H9 (cell line): Measurements from ENCODE around the gene SMC4. TPM values are rescaled to one million over a fixed set of nuclear protein-coding genes. Genes with fewer than 3 reads are reported as not detected.

Source experiments
- DNase-seq: peaks from one replicate; pipeline ENCODE4 v3.0.0-alpha.2; 2017
- H2AFZ ChIP-seq: one replicate; pipeline ENCODE4 v1.6.1; 2013; ENCODE audit warnings: mild to moderate bottlenecking, low read length, control low read depth, moderate library complexity
- H2AK5ac ChIP-seq: 2 replicates; pipeline ENCODE4 v1.6.1; 2013; ENCODE audit warnings: low read length, control low read depth, mixed read lengths; ENCODE audit not compliant: insufficient read length
- H2BK120ac ChIP-seq: one replicate; pipeline ENCODE4 v1.6.1; 2013; ENCODE audit warnings: low read depth, mild to moderate bottlenecking, low read length, control low read depth, inconsistent platforms; ENCODE audit not compliant: poor library complexity, severe bottlenecking
- H2BK12ac ChIP-seq: 2 replicates; pipeline ENCODE4 v1.6.1; 2013; ENCODE audit warnings: low read length, control low read depth, mixed read lengths, low read depth; ENCODE audit not compliant: insufficient read length
- H2BK15ac ChIP-seq: 2 replicates; pipeline ENCODE4 v1.6.1; 2013; ENCODE audit warnings: low read depth, low read length, control low read depth
- H2BK20ac ChIP-seq: one replicate; pipeline ENCODE4 v1.6.1; 2013; ENCODE audit warnings: low read depth, mild to moderate bottlenecking, low read length, control low read depth, inconsistent platforms; ENCODE audit not compliant: poor library complexity, severe bottlenecking
- H2BK5ac ChIP-seq: 2 replicates; pipeline ENCODE4 v1.6.1; 2013; ENCODE audit warnings: low read length, control low read depth, mixed read lengths; ENCODE audit not compliant: insufficient read length
- H3K14ac ChIP-seq: 2 replicates; pipeline ENCODE4 v1.6.1; 2013; ENCODE audit warnings: low read length, control low read depth; ENCODE audit not compliant: insufficient read depth
- H3K18ac ChIP-seq: 2 replicates; pipeline ENCODE4 v1.6.1; 2013; ENCODE audit warnings: low read depth, mild to moderate bottlenecking, mixed read lengths, low read length, control low read depth; ENCODE audit not compliant: insufficient read length
- H3K23ac ChIP-seq: 2 replicates; pipeline ENCODE4 v1.6.1; 2013; ENCODE audit warnings: low read length, control low read depth, mixed read lengths, low read depth; ENCODE audit not compliant: insufficient read length
- H3K23me2 ChIP-seq: 2 replicates; pipeline ENCODE4 v1.6.1; 2013; ENCODE audit warnings: low read depth, mild to moderate bottlenecking, mixed read lengths, low read length, control low read depth; ENCODE audit not compliant: insufficient read length, poor library complexity, severe bottlenecking
- H3K27ac ChIP-seq: 2 replicates; pipeline ENCODE4 v1.5.1; 2013; ENCODE audit warnings: low read length, control low read depth, mixed read lengths, low read depth; ENCODE audit not compliant: insufficient read length
- H3K27me3 ChIP-seq: 2 replicates; pipeline ENCODE4 v1.6.1; 2013; ENCODE audit warnings: low read length, control low read depth, inconsistent platforms; ENCODE audit not compliant: insufficient read depth
- H3K4ac ChIP-seq: 2 replicates; pipeline ENCODE4 v1.6.1; 2013; ENCODE audit warnings: low read depth, mild to moderate bottlenecking, control low read depth, inconsistent platforms, low read length, moderate library complexity
- H3K4me1 ChIP-seq: 2 replicates; pipeline ENCODE4 v1.6.1; 2013; ENCODE audit warnings: low read length, control low read depth, inconsistent platforms; ENCODE audit not compliant: insufficient read depth
- H3K4me2 ChIP-seq: 2 replicates; pipeline ENCODE4 v1.6.1; 2013; ENCODE audit warnings: low read length, control low read depth, mixed read lengths; ENCODE audit not compliant: insufficient read length, insufficient read depth
- H3K56ac ChIP-seq: 2 replicates; pipeline ENCODE4 v1.6.1; 2013; ENCODE audit warnings: low read depth, mild to moderate bottlenecking, mixed read lengths, low read length, control low read depth; ENCODE audit not compliant: insufficient read length
- H3K79me1 ChIP-seq: 2 replicates; pipeline ENCODE4 v1.6.1; 2013; ENCODE audit warnings: low read depth, mild to moderate bottlenecking, moderate library complexity, low read length, control low read depth, inconsistent platforms; ENCODE audit not compliant: insufficient read depth, poor library complexity, severe bottlenecking
- H3K79me2 ChIP-seq: 2 replicates; pipeline ENCODE4 v1.6.1; 2013; ENCODE audit warnings: low read length, control low read depth, inconsistent platforms; ENCODE audit not compliant: insufficient read depth
- H3K9ac ChIP-seq: 2 replicates; pipeline ENCODE4 v1.6.1; 2013; ENCODE audit warnings: low read length, control low read depth, mixed read lengths; ENCODE audit not compliant: insufficient read length; ENCODE audit errors: extremely low read depth
- H3K9me3 ChIP-seq: one replicate; pipeline ENCODE4 v1.6.1; 2013; ENCODE audit warnings: low read depth, low read length, inconsistent platforms; ENCODE audit not compliant: control insufficient read depth
- H3T11ph ChIP-seq: one replicate; pipeline ENCODE4 v1.6.1; 2013; ENCODE audit warnings: mild to moderate bottlenecking, low read length, control low read depth, inconsistent platforms
- H4K20me1 ChIP-seq: one replicate; pipeline ENCODE4 v1.6.1; 2013; ENCODE audit not compliant: control insufficient read depth, insufficient read length, insufficient read depth
- H4K5ac ChIP-seq: 2 replicates; pipeline ENCODE4 v1.6.1; 2013; ENCODE audit warnings: low read depth, mild to moderate bottlenecking, mixed read lengths, low read length, control low read depth; ENCODE audit not compliant: insufficient read length
- H4K8ac ChIP-seq: replicated peaks from 2 replicates; pipeline ENCODE4 v1.6.1; 2013; ENCODE audit warnings: low read length, control low read depth, mixed read lengths, low read depth; ENCODE audit not compliant: insufficient read length
- H4K91ac ChIP-seq: 2 replicates; pipeline ENCODE4 v1.6.1; 2013; ENCODE audit warnings: low read depth, mild to moderate bottlenecking, moderate library complexity, mixed read lengths, low read length, control low read depth; ENCODE audit not compliant: insufficient read length
- H3K27ac Mint-ChIP-seq, 3 experiments: 2 replicates in 2 of 3; 3 replicates in 1 of 3; pipeline ENCODE4 v1.8.0; 2020 to 2021; ENCODE audit warnings: mixed read lengths in 3 of 3, mild to moderate bottlenecking in 1 of 3, moderate library complexity in 1 of 3
- H3K27me3 Mint-ChIP-seq: 2 replicates; pipeline ENCODE4 v1.8.0; 2021; ENCODE audit warnings: low read depth, mild to moderate bottlenecking, moderate library complexity, mixed read lengths
- H3K36me3 Mint-ChIP-seq, 3 experiments: 2 replicates in 2 of 3; 3 replicates in 1 of 3; pipeline ENCODE4 v1.8.0; 2020 to 2021; ENCODE audit warnings: low read depth in 3 of 3, mixed read lengths in 3 of 3; ENCODE audit not compliant: insufficient read depth in 1 of 3
- H3K4me1 Mint-ChIP-seq, 2 experiments: 2 replicates each; pipeline ENCODE4 v1.8.0; 2020; ENCODE audit warnings: mixed read lengths in 2 of 2
- H3K4me3 Mint-ChIP-seq, 2 experiments: 2 replicates in 1 of 2; 3 replicates in 1 of 2; pipeline ENCODE4 v1.8.0; 2020 to 2021; ENCODE audit warnings: mild to moderate bottlenecking in 2 of 2, mixed read lengths in 2 of 2, moderate library complexity in 1 of 2
- H3K9me3 Mint-ChIP-seq, 2 experiments: 2 replicates in 1 of 2; 3 replicates in 1 of 2; pipeline ENCODE4 v1.8.0; 2020; ENCODE audit warnings: mild to moderate bottlenecking in 2 of 2, mixed read lengths in 2 of 2, moderate library complexity in 1 of 2
- CTCF ChIP-seq: fragments of 200-600 bp; sonication (generic); conservative IDR thresholded peaks from 3 replicates; pipeline ENCODE4 v1.8.0; 2021; ENCODE audit warnings: antibody characterized with exemption, mild to moderate bottlenecking
- WGBS: extraction: QIAGEN DNeasy Blood & Tissue Kit; methylation state at CpG from one replicate; pipeline ENCODE4 v1.1.7; 2013; ENCODE audit warnings: missing lambda C conversion rate, low lambda C conversion rate, mixed read lengths; ENCODE audit not compliant: insufficient read length; ENCODE audit errors: extremely low coverage; 5-methylcytosine and 5-hydroxymethylcytosine counted together
- total RNA-seq: library from RNA; stranded (reverse); gene quantifications from 2 replicates; pipeline ENCODE4 v1.2.1, GENCODE V29; 2021

The SMC4 gene
- total RNA-seq, 1 experiment from 2014 or later = 130 TPM

GRCh38 chr3:160458151-160458550, 58.7 kb downstream of the SMC4 start:
- H3K9me3 ChIP-seq = no peaks in the 10 kb centered on the region
- Mint-ChIP-seq H3K27ac (no peak overlapping the region), H3K9me3 (peaks cover 0 to 8% of the 10 kb centered on the region in 2 experiments; a peak in 2 of 5 replicates), H3K36me3 (no peaks in the 10 kb centered on the region; a peak in 1 of 7 replicates), H3K4me1 (peaks cover 0 to under 1% of the 10 kb centered on the region in 2 experiments; a peak in 1 of 4 replicates), H3K27me3 (peaks cover 31% of the 10 kb centered on the region), H3K4me3 (no peak overlapping the region)
- no peak overlapping the region for H2BK120ac ChIP-seq
- no peak overlapping the region for H2BK5ac ChIP-seq
- H3K27me3 ChIP-seq = no peaks in the 10 kb centered on the region
- no peak overlapping the region for H3K4me2 ChIP-seq
- H3K14ac ChIP-seq = no peak overlapping the region
- no CpG with 5 or more reads among the region's 4 CpGs for WGBS
- no peak overlapping the region for H2BK20ac ChIP-seq
- H4K91ac ChIP-seq = no peak overlapping the region
- H4K20me1 ChIP-seq = no peaks in the 10 kb centered on the region
- no peaks in the 10 kb centered on the region for H3K23me2 ChIP-seq
- H2BK15ac ChIP-seq = no peak overlapping the region
- H3T11ph ChIP-seq = no peak overlapping the region
- no peak overlapping the region for H4K8ac ChIP-seq
- no peak overlapping the region for H4K5ac ChIP-seq
- no peak overlapping the region for H2AK5ac ChIP-seq
- no peak for DNase-seq
- no peak overlapping the region for H3K56ac ChIP-seq
- no peak overlapping the region for H2AFZ ChIP-seq
- H3K4ac ChIP-seq = no peak overlapping the region
- no peaks in the 10 kb centered on the region for H3K79me1 ChIP-seq
- H3K4me1 ChIP-seq = no peaks in the 10 kb centered on the region
- H3K18ac ChIP-seq = no peak overlapping the region
- no peak overlapping the region for H3K27ac ChIP-seq
- H3K23ac ChIP-seq = no peak overlapping the region
- H2BK12ac ChIP-seq = no peak overlapping the region
- H3K9ac ChIP-seq = no peak overlapping the region
- no peaks in the 10 kb centered on the region for H3K79me2 ChIP-seq
- no peak for TF ChIP-seq CTCF
